Dermis blood vessel endothelial cell (primary cell): ENCODE results near the gene ABCC8. TPM values are rescaled to one million over a fixed set of nuclear protein-coding genes. Genes with fewer than 3 reads are reported as not detected.

Experiments used
- DNase-seq: peaks from one replicate; pipeline ENCODE4 v3.0.0; 2010
- total RNA-seq: library from RNA; depleted of rRNA; stranded (reverse); fragments of >200 nt; gene quantifications from 2 replicates; pipeline ENCODE4 v1.2.3, GENCODE V29; 2014

The ABCC8 gene
- total RNA-seq, 1 donor from 2014 or later = not detected

- DNase-seq = no peak
Observed at GRCh38 chr11:17385492-17385891, 91.2 kb downstream of the ABCC8 start.

- DNase-seq = peak; percentile 93
Observed at GRCh38 chr11:17384002-17384511, 92.6 kb downstream of the ABCC8 start.

- peak; percentile 3 for DNase-seq
Observed at GRCh38 chr11:17383461-17383860, 93.2 kb downstream of the ABCC8 start.

- DNase-seq = no peak
Observed at GRCh38 chr11:17382046-17382728, 94.5 kb downstream of the ABCC8 start.

- DNase-seq = peak; percentile 7
Observed at GRCh38 chr11:17381156-17381555, 95.5 kb downstream of the ABCC8 start.

- no peak for DNase-seq
Observed at GRCh38 chr11:17379383-17380180, 97.1 kb downstream of the ABCC8 start.

- no peak for DNase-seq
Observed at GRCh38 chr11:17378655-17379054, 98.0 kb downstream of the ABCC8 start.

- DNase-seq = no peak
Observed at GRCh38 chr11:17376493-17376892, 100.2 kb downstream of the ABCC8 start.

- DNase-seq = no peak
Observed at GRCh38 chr11:17375547-17375946, 101.1 kb downstream of the ABCC8 start.

GRCh38 chr11:17371614-17372013 is 105.0 kb downstream of the ABCC8 start:
- peak; percentile 65 for DNase-seq

GRCh38 chr11:17369684-17370243 is 106.9 kb downstream of the ABCC8 start:
- no peak for DNase-seq

- no peak for DNase-seq
Observed at GRCh38 chr11:17369094-17369493, 107.6 kb downstream of the ABCC8 start.

GRCh38 chr11:17368551-17368950 is 108.1 kb downstream of the ABCC8 start:
- no peak for DNase-seq

- no peak for DNase-seq
Observed at GRCh38 chr11:17366495-17366894, 110.2 kb downstream of the ABCC8 start.

GRCh38 chr11:17354601-17354991 is 122.0 kb downstream of the ABCC8 start:
- DNase-seq = peak; percentile 85

- DNase-seq = peak; percentile 2
Observed at GRCh38 chr11:17353821-17354600, 122.6 kb downstream of the ABCC8 start.

- DNase-seq = peak; percentile 77
Observed at GRCh38 chr11:17352950-17353820, 123.5 kb downstream of the ABCC8 start.

GRCh38 chr11:17351510-17352176 is 125.0 kb downstream of the ABCC8 start, which contains the start of gene NCR3LG1:
NCR3LG1 (plus strand) TSS chr11:17351800; CDS start chr11:17351970, 170 bp downstream.
- DNase-seq = peak; percentile 60

- no peak for DNase-seq
Observed at GRCh38 chr11:17351172-17351509, 125.5 kb downstream of the ABCC8 start.

GRCh38 chr11:17350455-17351171 is 126.0 kb downstream of the ABCC8 start:
- no peak for DNase-seq
